IMR-90 (cell line): ENCODE measurements around the gene RANBP10. TPM values are rescaled to one million over a fixed set of nuclear protein-coding genes. Genes with fewer than 3 reads are reported as not detected.
A peak's percentile ranks its signal among the peaks of the same experiment; 100 is the strongest.

ENCODE experiments used
- ATAC-seq: fragments of 200-7000 bp; cut with Tn5 transposase; 2 replicates; pipeline ENCODE4 v1.9.1; 2020; ENCODE audit warnings: low read depth, mild to moderate bottlenecking, moderate library complexity
- BruUV-seq: library from RNA; stranded (reverse); fragments of 400-500 nt; replicated peaks from 2 replicates; lab custom pipeline; 2021; lab: Mats Ljungman, UMichigan
- CTCF ChIA-PET: fragments of 300-600 bp; formaldehyde crosslinking; extraction: SDS; loops from one replicate; lab custom pipeline; 2021; ENCODE audit warnings: antibody characterized with exemption; lab: Yijun Ruan, JAX
- POLR2A ChIA-PET: fragments of 300-600 bp; sonication (Branson Sonifier 250); formaldehyde crosslinking; loops from one replicate; lab custom pipeline; 2022; ENCODE audit warnings: antibody characterized with exemption; ENCODE audit not compliant: unreplicated experiment; lab: Charles Lee
- DNase-seq: peaks from one replicate; pipeline ENCODE4 v3.0.0; 2013
- H2AFZ ChIP-seq: replicated peaks from 2 replicates; pipeline ENCODE3; 2013; ENCODE audit warnings: low read length, mild to moderate bottlenecking; ENCODE audit not compliant: poor library complexity
- H2AK5ac ChIP-seq: 2 replicates; pipeline ENCODE4 v1.6.1; 2013; ENCODE audit warnings: low read depth, low read length, inconsistent platforms
- H2AK9ac ChIP-seq: replicated peaks from 2 replicates; pipeline ENCODE3; 2013; ENCODE audit warnings: mild to moderate bottlenecking, low read depth, low read length, moderate library complexity; ENCODE audit not compliant: poor library complexity
- H2BK120ac ChIP-seq: 2 replicates; pipeline ENCODE4 v1.6.1; 2013; ENCODE audit warnings: low read depth, low read length, inconsistent platforms
- H2BK15ac ChIP-seq: 3 replicates; pipeline ENCODE4 v1.6.1; 2013; ENCODE audit warnings: low read depth, low read length, inconsistent platforms
- H2BK20ac ChIP-seq: 2 replicates; pipeline ENCODE4 v1.6.1; 2013; ENCODE audit warnings: low read depth, mild to moderate bottlenecking, inconsistent platforms, low read length, moderate library complexity
- H2BK5ac ChIP-seq: 2 replicates; pipeline ENCODE4 v1.6.1; 2013; ENCODE audit warnings: mild to moderate bottlenecking, low read depth, low read length, inconsistent platforms; ENCODE audit not compliant: poor library complexity, severe bottlenecking
- H3K14ac ChIP-seq: replicated peaks from 2 replicates; pipeline ENCODE4 v1.6.1; 2013; ENCODE audit warnings: low read depth, low read length, inconsistent platforms
- H3K18ac ChIP-seq: 2 replicates; pipeline ENCODE4 v1.6.1; 2013; ENCODE audit warnings: low read depth, low read length, control low read depth
- H3K23ac ChIP-seq: 2 replicates; pipeline ENCODE4 v1.6.1; 2013; ENCODE audit warnings: low read depth, low read length, inconsistent platforms
- H3K27ac ChIP-seq: 2 replicates; pipeline ENCODE4 v1.5.1; 2013; ENCODE audit warnings: mild to moderate bottlenecking, control low read depth, low read length; ENCODE audit not compliant: insufficient read depth
- H3K27me3 ChIP-seq: 2 replicates; pipeline ENCODE4 v1.6.1; 2013; ENCODE audit warnings: low read length; ENCODE audit not compliant: control insufficient read depth, insufficient read depth
- H3K36me3 ChIP-seq: 2 replicates; pipeline ENCODE4 v1.6.1; 2013; ENCODE audit warnings: low read length, mixed read lengths; ENCODE audit not compliant: control insufficient read depth, insufficient read depth
- H3K4ac ChIP-seq: 2 replicates; pipeline ENCODE4 v1.6.1; 2013; ENCODE audit warnings: low read depth, low read length, inconsistent platforms
- H3K4me1 ChIP-seq: 2 replicates; pipeline ENCODE4 v1.6.1; 2013; ENCODE audit warnings: low read length, mixed read lengths; ENCODE audit not compliant: control insufficient read depth, insufficient read depth
- H3K4me2 ChIP-seq: 2 replicates; pipeline ENCODE4 v1.6.1; 2013; ENCODE audit warnings: low read depth, mild to moderate bottlenecking, control low read depth, low read length, moderate library complexity
- H3K4me3 ChIP-seq: 2 replicates; pipeline ENCODE4 v1.5.1; 2013; ENCODE audit warnings: low read depth, mild to moderate bottlenecking, control low read depth, low read length, moderate library complexity; ENCODE audit not compliant: insufficient read depth
- H3K56ac ChIP-seq: 2 replicates; pipeline ENCODE4 v1.6.1; 2013; ENCODE audit warnings: low read length, inconsistent platforms; ENCODE audit not compliant: insufficient read depth; ENCODE audit errors: extremely low read depth
- H3K79me1 ChIP-seq, 2 experiments: 2 replicates each; pipeline ENCODE4 v1.6.1; 2013; ENCODE audit warnings: low read length in 2 of 2, inconsistent platforms in 1 of 2, low read depth in 1 of 2
- H3K9ac ChIP-seq: 2 replicates; pipeline ENCODE4 v1.6.1; 2013; ENCODE audit warnings: low read depth, low read length, control low read depth
- H3K9me1 ChIP-seq: 2 replicates; pipeline ENCODE4 v1.6.1; 2013; ENCODE audit warnings: low read length, inconsistent platforms; ENCODE audit not compliant: insufficient read depth
- H3K9me3 ChIP-seq: 2 replicates; pipeline ENCODE4 v1.6.1; 2013; ENCODE audit warnings: low read length; ENCODE audit not compliant: control insufficient read depth, insufficient read depth
- H4K20me1 ChIP-seq: 2 replicates; pipeline ENCODE4 v1.6.1; 2013; ENCODE audit warnings: low read length, inconsistent platforms; ENCODE audit not compliant: insufficient read depth
- H4K5ac ChIP-seq: 2 replicates; pipeline ENCODE4 v1.6.1; 2013; ENCODE audit warnings: mild to moderate bottlenecking, low read depth, low read length, control low read depth
- H4K8ac ChIP-seq, 2 experiments: 2 replicates each; pipeline ENCODE4 v1.6.1; 2013; ENCODE audit warnings: low read depth in 2 of 2, low read length in 2 of 2, control low read depth in 1 of 2, inconsistent platforms in 1 of 2
- H4K91ac ChIP-seq: 2 replicates; pipeline ENCODE4 v1.6.1; 2013; ENCODE audit warnings: low read depth, low read length, inconsistent platforms; ENCODE audit not compliant: insufficient read depth
- CTCF ChIP-seq: conservative IDR thresholded peaks from 2 replicates; pipeline ENCODE4 v1.5.1; 2012; ENCODE audit warnings: mild to moderate bottlenecking, low read depth, low read length, improper control_type of control experiment
- MAZ ChIP-seq: IDR thresholded peaks from 2 replicates; pipeline ENCODE4 v1.6.1; 2012; ENCODE audit warnings: low read depth, mild to moderate bottlenecking, low read length, improper control_type of control experiment, moderate library complexity, borderline replicate concordance
- POLR2A ChIP-seq: IDR thresholded peaks from 2 replicates; pipeline ENCODE4 v1.6.1; 2012; ENCODE audit warnings: mild to moderate bottlenecking, low read depth, low read length
- RFX5 ChIP-seq: IDR thresholded peaks from 2 replicates; pipeline ENCODE4 v1.8.0; 2012; ENCODE audit warnings: low read depth, mild to moderate bottlenecking, low read length, moderate library complexity
- WGBS, 2 experiments: methylation state at CpG; one replicate each; pipeline versions ENCODE4 v1.1.5 to v1.1.7; 2013; ENCODE audit warnings: missing lambda C conversion rate in 2 of 2; ENCODE audit not compliant: insufficient read length in 1 of 2; ENCODE audit errors: extremely low coverage in 2 of 2; 5-methylcytosine and 5-hydroxymethylcytosine counted together
- dilution Hi-C: fragments of 300-500 bp; cut with HindIII; formaldehyde crosslinking; loops from one replicate; pipeline ENCODE4 v1.14.3; 2018; ENCODE audit warnings: low sequenced_read_pairs; ENCODE audit not compliant: unreplicated experiment
- in situ Hi-C: fragments of 300-500 bp; cut with MboI; formaldehyde crosslinking; loops from 3 replicates; pipeline ENCODE4 v1.14.3; 2019; ENCODE audit warnings: low sequenced_read_pairs, inconsistent platforms, mixed read lengths
- intact Hi-C: fragments of 100-400 bp; cut with micrococcal nuclease; formaldehyde crosslinking; loops from 2 replicates; pipeline ENCODE4 v1.10.0; 2022
- polyA plus RNA-seq, 3 experiments: library from polyadenylated mRNA; depleted of rRNA; stranded (reverse); fragments of >200 nt; gene quantifications; 2 replicates each; pipeline ENCODE4 v1.2.3, GENCODE V29; 2012; ENCODE audit warnings: low replicate concordance in 1 of 3
- total RNA-seq: library from RNA; depleted of rRNA; stranded (reverse); fragments of >200 nt; gene quantifications from 2 replicates; pipeline ENCODE4 v1.2.3, GENCODE V29; 2012

RANBP10 gene
- total and polyA plus RNA-seq, 2 of the 4 experiments (the other 2 are of a cell fraction): 2.7 to 12.1 TPM

- Histone ChIP-seq H3K4me3 (peak overlapping the region; percentile 75; the same call in 1 of the 2 replicates), H3K27ac (no peak overlapping the region), H2BK120ac (no peak overlapping the region), H3K79me1 (peaks cover 6 to 36% of the 10 kb centered on the region in 2 experiments; a peak in 3 of 4 replicates), H3K9me1 (peaks cover 7% of the 10 kb centered on the region; the same call in 1 of the 2 replicates), H3K9ac (0 out of 2 replicates have a peak overlapping the region, but pooled peaks have one; percentile 79), H3K14ac (peak overlapping the region; percentile 98), H3K9me3 (no peaks in the 10 kb centered on the region), H3K4me2 (peak overlapping the region; percentile 97), H2AK9ac (no peak overlapping the region), H4K5ac (peak overlapping the region; percentile 56; the same call in 1 of the 2 replicates), H3K23ac (peak overlapping the region; percentile 98), H3K56ac (no peak overlapping the region; the same call in 1 of the 2 replicates), H2BK20ac (no peak overlapping the region), H2BK15ac (no peak overlapping the region), H4K91ac (peak overlapping the region; percentile 60; the same call in 1 of the 2 replicates), H3K18ac (no peak overlapping the region), H3K4ac (peak overlapping the region; percentile 80; the same call in 1 of the 2 replicates), H3K36me3 (peaks cover 28% of the 10 kb centered on the region), H3K27me3 (no peaks in the 10 kb centered on the region), H4K20me1 (no peaks in the 10 kb centered on the region), H2BK5ac (no peak overlapping the region), H4K8ac (peak overlapping the region; percentile 71 to 99), H3K4me1 (peaks cover 2% of the 10 kb centered on the region), H2AFZ (peak overlapping the region; percentile 97), H2AK5ac (no peak overlapping the region)
- POLR2A ChIA-PET: no interaction called here
- no TSS peak for BruUV-seq
- WGBS, 2 experiments: no CpG with 5 or more reads among the region's 10 CpGs
- in situ Hi-C loops (no loop called here), intact Hi-C loops (no loop called here), dilution Hi-C loops (no loop called here)
- CTCF ChIA-PET: interaction anchor here (2.4 kb wide), 1 partner anchor 18 kb away, joined by 11 read pairs; no protein-coding TSS in a partner anchor
- TF ChIP-seq RFX5 (no peak), POLR2A (no peak), MAZ (no peak), CTCF (no peak)
- no peak for ATAC-seq
- DNase-seq: no peak
These were observed 27.9 kb upstream of the RANBP10 start for GRCh38 chr16:67834242-67834614.
